ENCODE results near the gene VPS39.

GRCh38 chr15:42154956-42155355 is 53.1 kb downstream of the VPS39 start:
- no peak for TF ChIP-seq CTCF (IDR thresholded peaks at IDR 0.05)
- no peak for TF ChIP-seq POLR2A (IDR thresholded peaks at IDR 0.05)
